ENCODE results near the gene C9orf57. TPM values are rescaled to one million over a fixed set of nuclear protein-coding genes. Genes with fewer than 3 reads are reported as not detected.
"Not testable (repeated sequence)": the region's sequence is repeated elsewhere in the genome, so short reads cannot be mapped to it uniquely, and the experiment has no call there.

Gene C9orf57
- total RNA-seq, 2 donors from 2014 or later = not detected

GRCh38 chr9:72037571-72037970, 22.8 kb downstream of the C9orf57 start:
- DNase-seq = no peak
- ATAC-seq = peak; percentile 69
- intact Hi-C loops (cut with DNase I, micrococcal nuclease) = loop anchor here in 1 of 2 donors (10.0 kb wide), 1 partner anchor 237 kb away; no protein-coding TSS in a partner anchor

DNA sequence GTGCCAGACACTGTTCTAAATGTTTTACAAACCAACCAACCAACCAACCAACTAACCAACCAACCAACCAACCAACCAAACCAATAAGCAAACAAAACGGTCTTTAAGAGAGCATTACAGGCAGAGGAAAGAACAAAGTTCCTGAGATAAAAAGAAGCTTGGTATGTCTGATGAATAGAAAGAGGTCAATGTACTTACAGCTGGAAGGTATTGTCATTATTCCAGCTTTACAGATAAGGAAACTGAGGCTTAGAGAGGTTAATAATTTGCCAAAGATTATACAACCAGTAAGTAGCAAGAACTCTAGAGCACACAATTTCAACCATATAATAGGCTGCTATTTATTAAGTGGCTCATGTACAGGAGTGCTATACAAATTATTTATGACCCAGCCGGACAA, 29.6 kb downstream of the C9orf57 start:
- ATAC-seq = no peak
- DNase-seq = no peak
- intact Hi-C loops (cut with DNase I, micrococcal nuclease) = loop anchor here in 1 of 2 donors (10.0 kb wide), 1 partner anchor 244 kb away; no protein-coding TSS in a partner anchor

DNA sequence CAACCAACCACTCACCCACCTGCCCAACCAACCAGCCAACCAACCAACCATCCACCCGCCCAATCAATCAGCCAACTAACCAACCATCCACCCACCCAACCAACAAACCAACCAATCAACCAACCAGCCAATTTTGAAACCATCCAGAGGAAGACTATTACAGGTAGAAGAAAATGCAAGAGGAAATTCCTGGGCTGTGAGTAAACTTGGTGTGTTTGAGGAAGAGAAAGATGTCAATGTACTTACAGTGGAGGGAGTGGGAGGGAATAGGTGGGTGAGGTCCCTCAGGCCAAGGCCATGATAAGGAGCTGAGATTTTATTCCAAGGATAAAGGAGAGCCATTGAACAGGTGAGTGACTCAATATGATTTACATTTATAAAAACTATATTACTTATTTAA, 30.4 kb downstream of the C9orf57 start:
- ATAC-seq = no peak
- no peak for DNase-seq
- intact Hi-C loops (cut with DNase I, micrococcal nuclease) = loop anchor here (10.0 kb wide), 2 partner anchors 225 to 245 kb away; no protein-coding TSS in a partner anchor

- no peak for ATAC-seq
- intact Hi-C loops (cut with DNase I, micrococcal nuclease) = loop anchor here in 1 of 2 donors (10.0 kb wide), 1 partner anchor 221 kb away; no protein-coding TSS in a partner anchor
- no peak for DNase-seq
These were observed 34.5 kb downstream of the C9orf57 start for GRCh38 chr9:72025906-72026305.

- ATAC-seq (no peak), DNase-seq (no peak)
- intact Hi-C loops (cut with DNase I, micrococcal nuclease) = loop anchor here in 1 of 2 donors (10.0 kb wide), 1 partner anchor 219 kb away; no protein-coding TSS in a partner anchor
These were observed 36.8 kb downstream of the C9orf57 start for GRCh38 chr9:72023596-72023995.

GRCh38 chr9:72022841-72023240, 37.6 kb downstream of the C9orf57 start:
- ATAC-seq = peak; percentile 67
- no peak for DNase-seq
- intact Hi-C loops (cut with DNase I, micrococcal nuclease) = loop anchor here in 1 of 2 donors (10.0 kb wide), 1 partner anchor 218 kb away; no protein-coding TSS in a partner anchor

DNA sequence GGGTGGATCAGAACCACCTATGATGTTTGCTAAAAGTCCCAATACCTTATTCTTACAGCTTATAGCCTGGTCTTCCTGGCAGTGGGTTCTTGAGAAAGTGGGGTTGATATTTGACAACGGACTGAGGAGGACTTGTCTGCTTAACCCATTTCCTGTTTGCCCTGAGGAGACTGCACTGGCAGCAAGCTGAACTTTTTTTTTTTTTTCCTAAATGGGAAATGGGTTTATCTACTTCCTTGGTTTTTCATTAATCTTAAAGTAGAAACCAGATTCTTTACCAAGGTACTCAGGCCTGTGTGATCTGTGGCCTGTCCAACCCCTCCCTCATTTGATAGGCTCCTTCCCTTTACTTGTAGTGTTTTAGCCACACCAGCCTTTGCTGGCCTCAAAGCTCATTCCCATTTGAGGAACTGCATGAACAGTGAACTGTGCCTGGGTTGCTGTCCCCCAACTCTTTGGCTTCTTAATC, 47.1 kb downstream of the C9orf57 start:
- intact Hi-C loops (cut with DNase I, micrococcal nuclease) = loop anchor here in 1 of 2 donors (10.0 kb wide), 1 partner anchor 199 kb away; no protein-coding TSS in a partner anchor
- no peak for DNase-seq
- ATAC-seq = no peak

- DNase-seq (no peak), ATAC-seq (no peak)
- intact Hi-C loops (cut with DNase I, micrococcal nuclease) = loop anchor here in 1 of 2 donors (10.0 kb wide), 1 partner anchor 198 kb away; no protein-coding TSS in a partner anchor
These were observed 47.8 kb downstream of the C9orf57 start for GRCh38 chr9:72012646-72013045.

DNA sequence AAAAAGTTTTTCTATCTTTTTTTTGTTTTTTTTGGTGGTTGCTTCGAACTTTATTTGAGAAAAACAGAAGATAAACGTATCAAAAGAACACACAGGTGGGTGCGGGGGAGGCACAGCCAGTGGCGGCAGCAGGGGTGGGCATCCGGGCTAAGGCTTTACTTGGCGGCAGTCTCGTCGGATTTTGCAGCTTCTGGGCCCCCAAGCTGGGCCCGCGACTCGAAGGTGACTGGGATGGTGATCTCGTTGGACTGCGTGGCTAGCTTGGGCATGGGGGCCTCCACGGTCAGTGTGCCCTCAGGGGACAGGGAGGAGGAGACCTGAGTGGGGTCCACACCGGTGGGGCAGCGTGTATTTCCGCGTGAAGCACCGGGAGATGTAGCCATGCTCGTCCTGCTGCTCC, 52.7 kb downstream of the C9orf57 start:
- ATAC-seq; intact Hi-C loops (cut with DNase I, micrococcal nuclease); DNase-seq: not testable (repeated sequence)

- ATAC-seq (no peak), DNase-seq (no peak)
- intact Hi-C loops (cut with DNase I, micrococcal nuclease) = no loop called here
These were observed 53.9 kb downstream of the C9orf57 start for GRCh38 chr9:72006501-72006900.

GRCh38 chr9:72005451-72005850, 55.0 kb downstream of the C9orf57 start:
- DNase-seq (no peak), ATAC-seq (no peak)
- intact Hi-C loops (cut with DNase I, micrococcal nuclease) = no loop called here

Other genes starting within 250 kb of the C9orf57 start
- 10 to 100 TPM; 28.1 to 33.2 TPM for gene ABHD17B, start 149.4 kb downstream of the C9orf57 start, total RNA-seq
- 10 to 100 TPM; 13.5 to 16.9 TPM for gene C9orf85, start 149.0 kb downstream of the C9orf57 start, total RNA-seq
- 10 to 100 TPM; 35.3 to 44.7 TPM for gene GDA, start 88.8 kb upstream of the C9orf57 start, total RNA-seq